MM.1S (cell line): ENCODE measurements around the gene MGAM2.

ENCODE experiments used
- CTCF ChIP-seq: fragments of 300-600 bp; sonication (generic); IDR thresholded peaks from 2 replicates; pipeline ENCODE4 v1.5.1; 2016; ENCODE audit warnings: antibody characterized with exemption, low read length, mixed read lengths
- EZH2phosphoT487 ChIP-seq: fragments of 300-600 bp; sonication (generic); IDR thresholded peaks from 2 replicates; pipeline ENCODE4 v1.6.1; 2018; ENCODE audit warnings: antibody characterized with exemption, low read length

GRCh38 chr7:142130267-142130666 lies 18.7 kb downstream of the MGAM2 start:
- no peak for TF ChIP-seq CTCF
- no peak for TF ChIP-seq EZH2phosphoT487
